Testis (tissue), 2 donors: ENCODE measurements around the gene PTCD2.

Source experiments
- POLR2A ChIP-seq: fragments of 450-650 bp; IDR thresholded peaks from one replicate; pipeline ENCODE4 v1.6.1; 2017; ENCODE audit warnings: antibody characterized with exemption, mild to moderate bottlenecking, moderate library complexity
- TF ChIP-seq, protein P1 (sequence below), 3 experiments: fragments of 450-650 bp in 2 of 3; fragments of 200-600 bp in 1 of 3; sonication (generic) in 1 of 3; IDR thresholded peaks; one replicate each; pipeline ENCODE4 v1.5.1; 2016 to 2019; ENCODE audit warnings: antibody characterized with exemption in 3 of 3, mild to moderate bottlenecking in 2 of 3, moderate library complexity in 1 of 3

DNA sequence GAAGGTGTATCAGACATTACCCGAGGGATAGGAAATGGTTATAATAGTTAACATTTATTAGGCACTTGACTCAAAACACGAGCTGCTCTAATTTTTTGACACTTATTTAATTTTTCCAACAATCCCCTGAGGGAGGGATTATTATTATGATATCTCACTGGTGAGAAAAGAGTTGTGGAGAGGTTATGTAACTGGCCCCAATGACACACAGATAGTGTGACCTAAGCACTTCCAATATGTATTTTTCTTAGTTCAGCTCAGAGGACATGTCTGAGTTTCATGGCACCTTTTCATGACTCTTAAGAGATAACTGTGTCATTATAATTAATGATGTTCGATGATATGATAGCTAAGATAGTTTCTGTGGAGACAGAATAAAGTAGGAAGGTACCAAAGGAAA, 86.9 kb downstream of the PTCD2 start:
- TF ChIP-seq, protein P1, sequence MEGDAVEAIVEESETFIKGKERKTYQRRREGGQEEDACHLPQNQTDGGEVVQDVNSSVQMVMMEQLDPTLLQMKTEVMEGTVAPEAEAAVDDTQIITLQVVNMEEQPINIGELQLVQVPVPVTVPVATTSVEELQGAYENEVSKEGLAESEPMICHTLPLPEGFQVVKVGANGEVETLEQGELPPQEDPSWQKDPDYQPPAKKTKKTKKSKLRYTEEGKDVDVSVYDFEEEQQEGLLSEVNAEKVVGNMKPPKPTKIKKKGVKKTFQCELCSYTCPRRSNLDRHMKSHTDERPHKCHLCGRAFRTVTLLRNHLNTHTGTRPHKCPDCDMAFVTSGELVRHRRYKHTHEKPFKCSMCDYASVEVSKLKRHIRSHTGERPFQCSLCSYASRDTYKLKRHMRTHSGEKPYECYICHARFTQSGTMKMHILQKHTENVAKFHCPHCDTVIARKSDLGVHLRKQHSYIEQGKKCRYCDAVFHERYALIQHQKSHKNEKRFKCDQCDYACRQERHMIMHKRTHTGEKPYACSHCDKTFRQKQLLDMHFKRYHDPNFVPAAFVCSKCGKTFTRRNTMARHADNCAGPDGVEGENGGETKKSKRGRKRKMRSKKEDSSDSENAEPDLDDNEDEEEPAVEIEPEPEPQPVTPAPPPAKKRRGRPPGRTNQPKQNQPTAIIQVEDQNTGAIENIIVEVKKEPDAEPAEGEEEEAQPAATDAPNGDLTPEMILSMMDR (IDR thresholded peaks at IDR 0.05), result no peak
- no peak for TF ChIP-seq POLR2A
